GM19372 (cell line): ENCODE data around the gene JADE1.
A peak's percentile ranks its signal among the peaks of the same experiment; 100 is the strongest.

Experiments used
- ATAC-seq: cut with Tn5 transposase; IDR thresholded peaks from one replicate; pipeline ENCODE4 v1.9.1; 2021; ENCODE audit warnings: mild to moderate bottlenecking, low read depth, moderate library complexity; ENCODE audit not compliant: unreplicated experiment

Gene JADE1

DNA sequence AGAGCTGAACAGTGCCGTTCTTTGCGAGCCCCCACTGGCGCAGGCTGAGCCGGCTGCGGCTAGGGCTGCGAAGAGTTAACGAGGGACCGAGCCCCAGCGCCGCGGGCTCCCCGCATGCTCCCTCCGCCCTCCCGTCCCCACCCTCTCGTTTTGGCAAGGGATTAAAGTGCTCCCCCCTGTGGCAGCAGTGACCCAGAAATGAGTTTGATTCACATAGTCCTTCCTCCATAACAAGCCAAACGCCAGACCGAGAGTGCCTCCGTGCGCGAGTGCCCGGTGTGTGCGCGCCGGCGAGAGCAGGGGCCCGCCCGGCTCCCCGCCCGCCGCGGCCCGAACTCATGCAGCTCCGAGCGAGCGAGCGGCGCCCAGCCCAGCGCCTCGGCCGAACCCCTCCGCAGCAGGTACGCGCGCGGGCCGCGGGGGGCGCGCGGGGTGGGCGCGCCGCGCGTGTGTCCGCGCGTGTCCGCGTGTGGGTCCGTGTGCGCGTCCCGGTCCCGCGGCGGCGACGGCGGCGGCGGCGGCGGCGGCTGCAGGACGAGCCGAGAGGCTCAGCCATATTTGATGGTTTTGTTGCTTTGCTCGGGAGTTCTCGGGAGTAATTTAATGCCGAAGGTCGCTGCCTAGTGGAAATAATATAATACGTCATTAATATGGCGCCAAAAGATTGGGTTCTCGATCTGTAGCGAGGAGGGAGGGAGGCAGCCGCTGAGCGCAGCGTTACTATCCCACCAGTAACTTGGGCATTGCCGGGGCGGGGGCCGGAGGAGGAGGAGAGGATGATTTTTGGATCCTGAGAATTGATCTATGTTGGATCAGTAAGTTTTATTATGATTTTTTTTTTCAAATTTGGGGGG is at the start of gene JADE1:
JADE1 (plus strand) TSS at position 224 of the 854 bp plus-strand sequence. CDS start 22,059 bp downstream, outside the sequence.
- peak; percentile 40 for ATAC-seq

GRCh38 chr4:128766781-128767180 is 42.7 kb upstream of the JADE1 start:
- ATAC-seq, result no peak

DNA sequence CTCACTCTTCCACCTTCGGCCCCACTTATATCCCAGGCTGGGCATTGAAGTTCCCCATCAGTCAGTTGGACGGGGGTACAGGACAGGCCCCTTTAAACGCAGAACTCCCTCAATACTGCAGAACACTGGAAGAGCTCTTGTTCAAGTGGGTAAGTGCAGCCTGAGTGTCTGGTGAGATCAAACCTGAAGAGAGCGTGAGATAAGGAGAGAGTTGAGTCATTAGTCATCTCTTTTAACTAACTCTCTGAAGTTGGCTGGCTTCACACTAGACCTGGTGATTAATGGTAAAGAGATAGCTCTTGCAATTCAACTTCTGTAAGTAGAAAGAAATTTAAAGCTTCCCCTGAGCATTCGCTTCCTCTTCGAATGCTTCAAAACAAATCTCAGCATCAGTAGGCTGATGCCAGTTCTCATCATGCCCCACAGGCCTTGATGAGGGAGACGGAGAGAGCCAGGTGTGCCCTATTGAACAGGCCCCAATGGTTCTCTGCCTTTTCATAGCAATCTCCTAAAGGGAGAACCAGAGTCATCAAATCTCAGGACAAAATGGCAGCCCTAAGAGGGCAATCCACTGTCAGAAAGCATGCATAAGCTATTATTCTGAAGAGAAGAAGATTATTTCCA is 41.0 kb upstream of the JADE1 start:
- no peak for ATAC-seq

DNA sequence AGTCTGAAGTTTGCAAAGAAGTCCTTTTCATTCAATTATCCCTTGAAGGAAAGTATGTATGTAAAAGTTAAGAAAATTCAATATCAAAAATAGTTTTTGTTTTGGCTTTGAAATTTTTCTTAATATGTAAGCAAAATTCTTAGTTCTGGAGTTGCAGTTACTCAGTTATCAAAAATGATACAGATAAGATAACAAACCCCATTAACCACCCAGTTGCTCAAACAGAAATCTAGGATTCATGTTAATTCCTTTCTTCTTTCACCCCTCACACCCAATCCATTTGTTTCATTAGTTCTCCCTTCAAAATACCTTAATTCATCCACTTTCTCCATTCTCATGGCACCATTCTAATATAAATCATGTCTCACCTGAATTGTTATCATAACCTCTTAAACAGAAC is 40.5 kb upstream of the JADE1 start:
- no peak for ATAC-seq

GRCh38 chr4:128770807-128771206 is 38.7 kb upstream of the JADE1 start:
- no peak for ATAC-seq

GRCh38 chr4:128775477-128775876 is 34.0 kb upstream of the JADE1 start:
- no peak for ATAC-seq

DNA sequence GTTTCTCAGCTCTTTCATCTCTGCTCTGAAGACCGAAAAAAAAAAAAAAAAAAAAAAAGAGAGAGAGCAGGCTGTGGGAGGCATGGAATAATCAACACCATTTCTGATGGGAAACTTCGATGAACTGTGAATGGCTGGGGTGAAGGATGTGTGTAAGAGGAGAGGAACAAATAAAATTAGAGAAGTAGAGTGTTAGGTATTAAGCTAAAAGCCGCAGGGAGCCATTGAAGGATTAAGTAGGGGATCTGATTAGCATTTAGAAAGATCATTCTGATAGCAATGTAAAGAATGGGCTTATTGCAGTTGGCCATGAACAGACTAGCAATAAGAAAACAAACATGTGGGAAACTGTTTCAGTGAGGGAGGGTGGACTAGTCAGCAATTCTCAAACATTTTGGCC is 33.6 kb upstream of the JADE1 start:
- no peak for ATAC-seq

DNA sequence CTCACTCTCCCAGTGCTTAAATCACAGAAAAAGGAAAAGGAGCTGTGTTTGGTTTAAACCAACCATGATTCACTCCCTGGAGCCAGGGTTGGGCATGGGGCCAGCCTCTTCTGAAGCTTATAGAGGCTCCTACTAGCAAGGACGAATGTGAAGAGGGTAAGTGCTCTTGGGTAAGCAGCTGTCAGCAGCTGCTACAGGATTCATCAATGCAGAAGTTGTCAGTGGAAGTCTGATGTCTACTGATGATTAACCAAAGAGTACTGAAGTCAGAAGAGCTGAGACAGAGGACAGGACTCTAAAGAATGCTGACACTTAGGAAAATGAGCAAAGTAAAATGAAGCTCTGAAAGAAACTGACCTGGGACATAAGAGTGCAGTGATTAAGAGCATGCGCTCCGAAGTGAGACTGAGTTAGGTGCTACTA is 32.7 kb upstream of the JADE1 start:
- ATAC-seq, result no peak

- no peak for ATAC-seq
These were observed 28.8 kb upstream of the JADE1 start for GRCh38 chr4:128780688-128781087.

DNA sequence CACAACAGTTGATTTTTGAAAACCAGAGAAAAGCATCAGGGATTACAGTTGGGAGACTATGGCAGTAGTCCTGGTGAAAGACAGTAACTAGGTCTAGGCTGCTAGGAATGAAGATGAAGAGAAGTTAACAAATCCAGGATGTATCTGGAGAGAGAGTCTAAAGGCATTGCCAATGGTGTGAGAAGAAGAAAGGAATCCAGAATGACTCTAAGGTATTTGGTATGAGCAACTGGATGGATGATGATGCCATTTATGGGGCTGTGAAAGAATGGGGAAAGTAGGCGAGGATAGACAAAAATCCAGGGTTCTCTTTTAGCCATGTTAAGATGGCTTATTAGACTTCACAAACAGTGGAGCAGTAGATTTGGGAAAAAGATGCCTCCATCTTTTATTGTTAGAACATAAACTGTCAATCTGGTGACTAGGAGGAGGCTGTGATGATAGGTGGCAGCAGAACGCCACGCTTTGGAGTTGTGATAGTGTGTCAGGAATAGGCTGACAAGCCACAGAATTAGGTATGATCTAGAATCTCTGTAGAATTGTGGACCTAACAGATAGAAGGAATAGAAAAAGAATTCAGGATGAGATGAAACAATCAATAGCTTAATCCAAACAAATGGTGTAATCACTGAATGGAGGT is 27.3 kb upstream of the JADE1 start:
- ATAC-seq, result no peak

DNA sequence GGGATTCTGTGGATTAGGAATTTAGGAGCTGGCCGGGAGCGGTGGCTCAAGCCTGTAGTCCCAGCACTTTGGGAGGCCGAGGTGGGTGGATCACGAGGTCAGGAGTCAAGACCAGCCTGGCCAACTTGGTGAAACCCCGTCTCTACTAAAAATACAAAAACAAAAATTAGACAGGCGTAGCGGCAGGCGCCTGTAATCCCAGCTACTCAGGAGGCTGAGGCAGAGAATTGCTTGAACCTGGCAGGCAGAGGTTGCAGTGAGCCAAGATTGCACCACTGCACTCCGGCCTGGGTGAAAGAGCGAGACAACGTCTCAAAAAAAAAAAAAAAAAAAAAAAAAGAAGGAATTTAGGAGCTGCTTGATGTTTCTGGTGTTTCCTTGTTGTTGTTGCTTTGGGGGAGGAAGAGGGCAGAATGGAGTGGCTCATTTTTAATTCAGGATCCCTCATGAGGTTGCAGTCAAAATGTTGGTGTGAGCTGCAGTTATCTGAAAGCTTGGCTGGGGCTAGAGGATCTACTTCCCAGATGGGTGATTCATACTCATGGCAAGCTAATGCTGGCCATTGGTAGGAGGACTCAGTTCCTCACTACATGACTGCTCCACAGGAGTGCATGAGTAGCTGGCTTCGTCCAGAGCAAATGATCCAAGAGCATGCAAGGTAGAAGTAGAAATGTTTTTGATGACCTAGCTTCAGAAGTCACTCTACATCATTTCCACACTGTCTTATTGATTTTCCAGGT is 26.5 kb upstream of the JADE1 start:
- no peak for ATAC-seq

DNA sequence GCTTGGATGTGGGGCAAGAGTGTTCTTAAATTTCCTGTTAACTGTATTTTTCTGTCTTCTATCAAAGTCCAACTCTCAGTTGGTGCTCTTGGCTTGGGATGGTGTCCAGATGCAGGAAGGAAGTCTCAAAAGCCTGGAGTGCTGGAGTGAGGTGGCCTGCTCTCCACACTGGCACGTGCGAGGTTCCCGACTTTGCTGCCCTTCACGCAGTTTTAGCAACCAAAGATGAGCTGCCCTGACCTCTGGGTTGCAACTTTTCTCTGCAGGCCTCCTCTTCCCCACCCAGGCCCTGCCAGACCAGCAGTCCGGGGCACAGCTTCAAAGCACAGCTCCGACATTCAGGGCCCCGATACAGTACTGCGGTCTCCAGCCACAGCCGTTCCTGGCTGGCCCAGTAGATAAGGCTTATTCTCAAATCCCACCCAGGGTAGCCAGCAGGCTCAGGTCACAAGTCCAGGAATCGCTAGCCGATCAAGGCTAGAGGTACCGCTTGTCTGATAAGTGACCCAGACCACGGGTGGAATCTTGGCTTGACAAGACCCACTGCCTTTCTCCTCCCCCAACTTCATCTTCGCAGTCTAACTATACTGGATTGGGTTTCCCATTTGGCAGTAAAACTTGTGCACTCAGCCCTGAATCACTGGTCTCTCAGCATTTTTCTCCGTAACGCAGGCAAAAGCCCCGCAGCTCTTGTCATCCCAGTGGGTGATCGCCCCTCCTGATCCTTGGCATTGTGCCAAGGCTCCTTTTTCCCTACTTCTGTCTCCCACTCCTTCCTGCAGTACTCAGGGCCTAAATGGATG is 21.8 kb upstream of the JADE1 start:
- no peak for ATAC-seq

GRCh38 chr4:128793859-128794672 is 15.4 kb upstream of the JADE1 start:
- no peak for ATAC-seq

DNA sequence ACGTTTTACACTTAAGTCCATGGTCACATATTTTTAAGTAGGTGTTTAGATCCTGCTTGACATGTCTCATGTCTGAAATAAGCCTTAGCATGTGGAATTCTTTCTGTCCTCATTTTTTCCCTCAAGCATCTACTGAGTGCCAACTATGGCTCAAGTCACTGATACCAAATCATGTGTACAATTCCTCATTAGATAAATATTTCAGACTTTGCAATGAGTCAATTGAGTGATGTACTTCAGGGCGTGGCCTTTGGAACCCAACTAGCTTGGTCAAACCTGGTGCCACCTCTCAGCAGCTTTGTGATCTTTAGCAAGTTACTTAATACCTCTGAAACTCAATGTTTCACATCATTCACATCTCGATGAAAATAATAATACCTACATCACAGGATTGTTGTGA is 12.6 kb upstream of the JADE1 start:
- ATAC-seq, result no peak

DNA sequence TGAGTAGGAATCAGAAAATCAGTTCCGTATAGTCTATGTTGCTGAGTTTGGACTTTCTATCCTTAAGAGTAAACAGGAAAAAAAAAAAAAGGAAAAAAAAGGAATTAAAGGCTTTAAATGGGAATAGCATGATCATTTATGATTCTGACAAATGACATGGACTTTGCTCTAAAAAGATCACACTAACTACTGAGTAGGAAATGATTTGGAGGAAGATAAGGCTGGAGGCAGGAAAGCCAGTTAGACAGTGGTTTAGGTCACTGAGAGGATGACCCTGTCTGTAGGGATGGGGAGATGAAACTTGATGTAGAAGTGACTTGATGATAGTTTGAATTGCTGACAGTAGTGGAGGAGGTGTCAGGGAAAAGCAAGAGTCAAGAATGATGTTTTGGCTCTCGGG is 9.2 kb upstream of the JADE1 start:
- ATAC-seq, result no peak

- no peak for ATAC-seq
These were observed 8.7 kb upstream of the JADE1 start for GRCh38 chr4:128800701-128801284.

DNA sequence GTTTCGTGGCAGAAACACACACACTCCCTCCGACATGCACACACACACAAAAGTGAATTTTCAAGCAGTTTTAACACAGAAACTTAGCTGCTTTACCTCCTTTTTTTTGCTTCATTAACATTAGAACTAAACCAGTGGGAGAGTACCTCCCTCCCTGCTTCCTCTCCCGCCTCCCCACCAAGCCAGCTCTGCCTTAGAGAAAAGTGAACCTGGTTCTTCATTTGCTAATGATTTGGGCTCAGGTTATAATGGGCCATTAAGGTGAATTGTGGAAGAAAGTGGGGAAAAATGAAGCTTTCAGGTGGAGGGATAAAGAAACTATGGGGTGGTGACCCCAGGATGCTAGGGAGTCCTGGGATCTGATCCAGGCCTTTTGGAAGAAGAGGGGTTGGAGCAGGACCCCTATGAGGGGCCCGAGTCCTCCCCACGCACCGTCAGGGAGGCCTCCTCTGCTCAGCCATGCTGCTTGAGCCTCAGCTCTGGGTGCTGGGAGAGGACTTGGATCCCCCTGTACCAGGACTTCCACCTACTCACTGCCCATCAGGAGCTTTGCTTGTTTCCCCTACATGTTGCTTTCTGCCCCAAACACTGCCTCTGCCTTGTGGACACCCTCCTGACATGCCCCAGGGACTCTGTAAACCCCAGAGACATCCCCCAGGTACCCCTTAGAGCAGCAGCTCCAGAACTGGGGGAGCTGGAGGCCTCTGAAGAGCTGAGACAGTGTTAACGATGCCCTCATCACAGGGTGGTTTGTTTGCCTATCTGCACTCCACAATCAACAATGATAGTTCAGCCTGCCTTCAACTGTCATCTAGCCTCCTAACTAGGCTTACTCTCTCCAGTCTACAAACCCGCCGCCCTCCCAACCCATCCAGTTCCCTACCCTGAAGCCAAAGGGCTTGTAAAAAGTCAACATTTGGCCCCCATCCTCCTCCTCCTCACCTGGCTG is 6.5 kb upstream of the JADE1 start:
- ATAC-seq, result no peak

- ATAC-seq, result no peak
These were observed 5.7 kb upstream of the JADE1 start for GRCh38 chr4:128803783-128804182.
